ENCODE data around the gene DNAJC5G. TPM values are rescaled to one million over a fixed set of nuclear protein-coding genes. Genes with fewer than 3 reads are reported as not detected.

Gene DNAJC5G
- total and polyA plus RNA-seq, 9 donors = 0.16 to 0.83 (median 0.56) TPM; not detected in 6

DNA sequence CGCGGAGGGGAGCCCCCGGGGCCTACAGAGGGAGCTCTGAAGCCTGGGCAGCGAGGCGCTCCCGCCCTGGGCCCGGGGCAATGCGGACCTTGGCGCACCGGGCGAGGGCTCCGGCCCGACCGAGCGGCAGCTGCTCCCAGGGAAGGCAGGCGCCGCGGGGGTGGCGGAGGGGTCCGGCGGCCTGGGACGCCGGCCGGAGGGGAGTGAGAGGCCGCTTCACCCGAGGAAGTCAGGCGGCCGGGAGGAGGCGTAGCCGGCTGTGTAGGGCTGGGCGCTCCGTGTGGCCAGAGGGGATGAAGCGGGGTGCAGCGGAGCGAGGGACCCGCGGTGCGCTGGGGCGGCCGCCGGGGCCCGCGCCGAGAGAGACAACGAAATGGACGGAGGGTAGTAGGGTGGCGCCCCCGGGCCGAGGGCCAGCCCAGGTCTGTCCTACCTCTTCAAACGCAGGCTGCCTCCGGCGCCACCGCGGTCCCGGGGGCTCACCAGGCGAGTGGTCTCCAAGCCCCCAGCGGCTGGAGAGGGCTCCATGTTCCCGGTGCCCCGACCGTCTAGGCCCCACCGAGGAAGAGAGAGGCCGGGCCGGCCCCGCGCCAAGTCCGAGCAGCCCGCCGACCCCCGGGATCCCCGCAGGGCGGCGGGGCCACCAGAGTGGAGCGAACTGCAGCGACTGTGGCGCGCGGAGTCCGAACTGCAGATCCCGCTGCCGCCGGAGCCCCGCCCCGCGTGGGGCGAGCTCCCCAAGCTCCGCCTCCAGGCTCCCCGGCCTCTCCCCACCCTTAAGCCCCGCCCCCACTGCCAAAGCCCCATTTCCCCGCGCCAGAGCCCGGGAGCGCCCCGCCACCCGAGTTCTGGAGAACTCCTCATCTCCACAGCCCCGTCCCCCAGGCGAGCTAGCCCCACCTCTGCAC, 12.6 kb upstream of the DNAJC5G start, which contains the start of gene SLC30A3:
SLC30A3 (minus strand) TSS at position 669 of the 908 bp plus-strand sequence; CDS start at position 528, 141 bp downstream.
- peaks cover 9% of the 10 kb centered on the region for H3K4me1 ChIP-seq (ENCODE audit: insufficient read depth)
- TF ChIP-seq, protein P1, sequence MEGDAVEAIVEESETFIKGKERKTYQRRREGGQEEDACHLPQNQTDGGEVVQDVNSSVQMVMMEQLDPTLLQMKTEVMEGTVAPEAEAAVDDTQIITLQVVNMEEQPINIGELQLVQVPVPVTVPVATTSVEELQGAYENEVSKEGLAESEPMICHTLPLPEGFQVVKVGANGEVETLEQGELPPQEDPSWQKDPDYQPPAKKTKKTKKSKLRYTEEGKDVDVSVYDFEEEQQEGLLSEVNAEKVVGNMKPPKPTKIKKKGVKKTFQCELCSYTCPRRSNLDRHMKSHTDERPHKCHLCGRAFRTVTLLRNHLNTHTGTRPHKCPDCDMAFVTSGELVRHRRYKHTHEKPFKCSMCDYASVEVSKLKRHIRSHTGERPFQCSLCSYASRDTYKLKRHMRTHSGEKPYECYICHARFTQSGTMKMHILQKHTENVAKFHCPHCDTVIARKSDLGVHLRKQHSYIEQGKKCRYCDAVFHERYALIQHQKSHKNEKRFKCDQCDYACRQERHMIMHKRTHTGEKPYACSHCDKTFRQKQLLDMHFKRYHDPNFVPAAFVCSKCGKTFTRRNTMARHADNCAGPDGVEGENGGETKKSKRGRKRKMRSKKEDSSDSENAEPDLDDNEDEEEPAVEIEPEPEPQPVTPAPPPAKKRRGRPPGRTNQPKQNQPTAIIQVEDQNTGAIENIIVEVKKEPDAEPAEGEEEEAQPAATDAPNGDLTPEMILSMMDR (IDR thresholded peaks at IDR 0.05) = no peak
- TF ChIP-seq POLR2A (IDR thresholded peaks at IDR 0.05) = no peak
- no peak for TF ChIP-seq EP300 (IDR thresholded peaks at IDR 0.05)
- WGBS, 3 donors = 0 to 1% (median 1%) methylated on average over 25 to 96 of the region's 96 CpGs
- intact Hi-C loops (cut with DNase I) = no loop called here
- no peak within 1 kb of the TSS for H3K27ac ChIP-seq
- H3K36me3 ChIP-seq = no peaks in the 10 kb centered on the region
- H3K4me3 ChIP-seq = peak within 1 kb of the TSS; percentile 29
- H3K27me3 ChIP-seq = no peaks in the 10 kb centered on the region
- peak; percentile 37 to 72 (median 59) for DNase-seq
- no peaks in the 10 kb centered on the region for H3K9me3 ChIP-seq

- 1 to 2% (median 2%) methylated on average over 46 of the region's 46 CpGs for WGBS, 3 donors
- peak overlapping the region; percentile 29 for H3K4me3 ChIP-seq
- no peaks in the 10 kb centered on the region for H3K9me3 ChIP-seq
- H3K27ac ChIP-seq = no peak overlapping the region
- DNase-seq = no peak
- H3K36me3 ChIP-seq = no peaks in the 10 kb centered on the region
- intact Hi-C loops (cut with DNase I) = no loop called here
- no peaks in the 10 kb centered on the region for H3K27me3 ChIP-seq
- TF ChIP-seq, protein P1 (IDR thresholded peaks at IDR 0.05) = no peak
- TF ChIP-seq EP300 (IDR thresholded peaks at IDR 0.05) (no peak), POLR2A (IDR thresholded peaks at IDR 0.05) (no peak)
- H3K4me1 ChIP-seq (ENCODE audit: insufficient read depth) = peaks cover 9% of the 10 kb centered on the region
Measured at GRCh38 chr2:27263287-27264252, 11.7 kb upstream of the DNAJC5G start.

- peaks cover 9% of the 10 kb centered on the region for H3K4me1 ChIP-seq (ENCODE audit: insufficient read depth)
- H3K27ac ChIP-seq = no peak overlapping the region
- TF ChIP-seq, protein P1 (IDR thresholded peaks at IDR 0.05) = no peak
- TF ChIP-seq EP300 (IDR thresholded peaks at IDR 0.05) (no peak), POLR2A (IDR thresholded peaks at IDR 0.05) (no peak)
- H3K27me3 ChIP-seq = no peaks in the 10 kb centered on the region
- H3K9me3 ChIP-seq = no peaks in the 10 kb centered on the region
- no peak for DNase-seq
- 1 to 2% (median 1%) methylated on average over 30 to 38 of the region's 38 CpGs for WGBS, 3 donors
- intact Hi-C loops (cut with DNase I) = no loop called here
- H3K4me3 ChIP-seq = no peak overlapping the region
- H3K36me3 ChIP-seq = no peaks in the 10 kb centered on the region
Measured at GRCh38 chr2:27264253-27264752, 10.9 kb upstream of the DNAJC5G start.
